ENCODE results near the gene UNC119B.

DNA sequence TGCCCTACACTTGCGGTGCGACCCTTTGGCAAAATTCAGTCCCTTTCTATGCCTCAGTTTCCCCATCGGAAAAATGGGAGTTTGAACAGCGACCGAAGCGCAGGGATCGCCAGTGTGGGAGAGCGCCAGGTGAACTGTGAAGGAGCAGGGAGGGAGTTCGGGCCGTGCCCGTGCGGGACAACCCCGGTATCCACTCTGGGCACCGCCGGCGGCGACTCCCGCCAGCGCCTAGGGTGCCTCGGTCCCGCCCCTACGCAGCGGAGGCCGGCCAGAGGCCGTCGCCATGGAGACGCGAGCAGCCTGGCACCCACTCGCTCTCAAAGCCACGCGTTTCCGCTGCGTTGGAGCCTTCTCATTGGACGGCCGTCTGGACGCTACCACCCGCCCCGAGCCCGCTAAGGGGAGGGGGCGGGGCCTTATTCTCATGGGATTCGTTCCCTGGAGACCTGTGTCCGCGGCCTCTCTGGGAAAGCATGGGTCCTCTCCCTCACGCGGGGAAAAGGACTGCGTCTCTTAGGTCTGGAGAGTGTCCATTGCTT lies 24.0 kb upstream of the UNC119B start:
- TF ChIP-seq, protein P1, sequence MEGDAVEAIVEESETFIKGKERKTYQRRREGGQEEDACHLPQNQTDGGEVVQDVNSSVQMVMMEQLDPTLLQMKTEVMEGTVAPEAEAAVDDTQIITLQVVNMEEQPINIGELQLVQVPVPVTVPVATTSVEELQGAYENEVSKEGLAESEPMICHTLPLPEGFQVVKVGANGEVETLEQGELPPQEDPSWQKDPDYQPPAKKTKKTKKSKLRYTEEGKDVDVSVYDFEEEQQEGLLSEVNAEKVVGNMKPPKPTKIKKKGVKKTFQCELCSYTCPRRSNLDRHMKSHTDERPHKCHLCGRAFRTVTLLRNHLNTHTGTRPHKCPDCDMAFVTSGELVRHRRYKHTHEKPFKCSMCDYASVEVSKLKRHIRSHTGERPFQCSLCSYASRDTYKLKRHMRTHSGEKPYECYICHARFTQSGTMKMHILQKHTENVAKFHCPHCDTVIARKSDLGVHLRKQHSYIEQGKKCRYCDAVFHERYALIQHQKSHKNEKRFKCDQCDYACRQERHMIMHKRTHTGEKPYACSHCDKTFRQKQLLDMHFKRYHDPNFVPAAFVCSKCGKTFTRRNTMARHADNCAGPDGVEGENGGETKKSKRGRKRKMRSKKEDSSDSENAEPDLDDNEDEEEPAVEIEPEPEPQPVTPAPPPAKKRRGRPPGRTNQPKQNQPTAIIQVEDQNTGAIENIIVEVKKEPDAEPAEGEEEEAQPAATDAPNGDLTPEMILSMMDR (IDR thresholded peaks at IDR 0.05; ENCODE audit: low read depth, low read length, missing input control), result no peak
- no peak for TF ChIP-seq JUND (IDR thresholded peaks at IDR 0.05)
- TF ChIP-seq SP1 (IDR thresholded peaks at IDR 0.05), result no peak
- no peak for TF ChIP-seq EGR1 (IDR thresholded peaks at IDR 0.05; ENCODE audit: low read depth in 2 of 2)
- TF ChIP-seq, protein P2, sequence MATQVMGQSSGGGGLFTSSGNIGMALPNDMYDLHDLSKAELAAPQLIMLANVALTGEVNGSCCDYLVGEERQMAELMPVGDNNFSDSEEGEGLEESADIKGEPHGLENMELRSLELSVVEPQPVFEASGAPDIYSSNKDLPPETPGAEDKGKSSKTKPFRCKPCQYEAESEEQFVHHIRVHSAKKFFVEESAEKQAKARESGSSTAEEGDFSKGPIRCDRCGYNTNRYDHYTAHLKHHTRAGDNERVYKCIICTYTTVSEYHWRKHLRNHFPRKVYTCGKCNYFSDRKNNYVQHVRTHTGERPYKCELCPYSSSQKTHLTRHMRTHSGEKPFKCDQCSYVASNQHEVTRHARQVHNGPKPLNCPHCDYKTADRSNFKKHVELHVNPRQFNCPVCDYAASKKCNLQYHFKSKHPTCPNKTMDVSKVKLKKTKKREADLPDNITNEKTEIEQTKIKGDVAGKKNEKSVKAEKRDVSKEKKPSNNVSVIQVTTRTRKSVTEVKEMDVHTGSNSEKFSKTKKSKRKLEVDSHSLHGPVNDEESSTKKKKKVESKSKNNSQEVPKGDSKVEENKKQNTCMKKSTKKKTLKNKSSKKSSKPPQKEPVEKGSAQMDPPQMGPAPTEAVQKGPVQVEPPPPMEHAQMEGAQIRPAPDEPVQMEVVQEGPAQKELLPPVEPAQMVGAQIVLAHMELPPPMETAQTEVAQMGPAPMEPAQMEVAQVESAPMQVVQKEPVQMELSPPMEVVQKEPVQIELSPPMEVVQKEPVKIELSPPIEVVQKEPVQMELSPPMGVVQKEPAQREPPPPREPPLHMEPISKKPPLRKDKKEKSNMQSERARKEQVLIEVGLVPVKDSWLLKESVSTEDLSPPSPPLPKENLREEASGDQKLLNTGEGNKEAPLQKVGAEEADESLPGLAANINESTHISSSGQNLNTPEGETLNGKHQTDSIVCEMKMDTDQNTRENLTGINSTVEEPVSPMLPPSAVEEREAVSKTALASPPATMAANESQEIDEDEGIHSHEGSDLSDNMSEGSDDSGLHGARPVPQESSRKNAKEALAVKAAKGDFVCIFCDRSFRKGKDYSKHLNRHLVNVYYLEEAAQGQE (IDR thresholded peaks at IDR 0.05), result no peak
- TF ChIP-seq NR2F2 (IDR thresholded peaks at IDR 0.05), result no peak
- TF ChIP-seq, protein P3, sequence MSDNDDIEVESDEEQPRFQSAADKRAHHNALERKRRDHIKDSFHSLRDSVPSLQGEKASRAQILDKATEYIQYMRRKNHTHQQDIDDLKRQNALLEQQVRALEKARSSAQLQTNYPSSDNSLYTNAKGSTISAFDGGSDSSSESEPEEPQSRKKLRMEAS (IDR thresholded peaks at IDR 0.05), result no peak

Measured in liver (tissue), 3 donors.